Left ventricle myocardium superior (tissue), 1 donor: ENCODE measurements around the gene NGDN. TPM values are rescaled to one million over a fixed set of nuclear protein-coding genes. Genes with fewer than 3 reads are reported as not detected.

ENCODE experiments used
- ATAC-seq: fragments of 200-7000 bp; cut with Tn5 transposase; one replicate; pipeline ENCODE4 v1.9.1; 2020; ENCODE audit warnings: mild to moderate bottlenecking, moderate library complexity
- DNase-seq: peaks from one replicate; pipeline ENCODE4 v3.0.0-alpha.2; 2020
- intact Hi-C: fragments of 100-400 bp; cut with micrococcal nuclease; formaldehyde crosslinking; loops from one replicate; pipeline ENCODE4 v1.11.0; 2022
- total RNA-seq: library from RNA; stranded (reverse); fragmentation: NEBNext Ultra II Directional; extraction: Animal tissue kit (Norgen Biotek cat#: 25700); gene quantifications from one replicate; pipeline ENCODE4 v1.2.1, GENCODE V29; 2021
- donor health status: DM: no; HTN: yes; CAD: no; lungs with severe emphysema.

Gene NGDN
- total RNA-seq, 1 donor from 2014 or later: 18.6 TPM

DNA sequence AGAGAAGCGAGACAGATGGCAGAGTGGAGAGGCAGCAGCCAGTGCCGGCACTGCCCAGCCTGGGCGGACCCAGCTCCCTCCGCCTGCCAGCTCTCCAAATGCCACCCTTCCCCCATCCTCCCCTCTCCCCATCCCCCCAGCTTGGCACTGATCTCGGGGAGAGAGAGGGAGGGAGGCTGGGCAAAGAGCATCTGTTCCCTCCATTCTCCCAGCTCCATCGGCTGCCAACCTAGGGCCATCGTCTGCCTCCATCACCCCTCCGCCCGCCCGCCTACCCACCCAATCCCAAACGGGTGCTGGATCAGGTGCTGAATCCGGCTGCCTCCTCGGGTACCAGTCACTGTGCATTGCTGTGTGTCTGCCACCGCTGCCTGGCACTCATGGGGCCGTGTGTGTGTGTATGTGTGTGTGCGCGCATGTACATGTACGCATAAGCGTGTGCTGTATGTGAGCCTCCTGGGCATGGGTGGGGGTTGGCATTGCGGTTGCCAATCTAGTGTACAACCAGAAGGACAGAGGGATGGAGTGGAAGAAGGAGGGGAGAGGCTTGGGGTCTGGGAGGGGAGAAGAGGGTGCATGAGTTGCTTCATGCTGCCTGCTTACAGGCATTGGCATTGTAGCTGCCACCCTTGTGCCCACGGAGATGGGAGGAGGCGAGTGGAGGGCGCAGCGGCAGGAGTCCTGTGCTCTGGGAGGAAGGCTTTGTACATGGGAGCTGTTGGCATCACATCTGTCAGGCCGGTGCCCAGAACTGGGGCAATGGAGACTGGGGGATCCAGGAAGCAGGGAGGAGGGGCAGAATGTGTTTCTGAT, 43.7 kb downstream of the NGDN start:
- peak; percentile 19 for DNase-seq
- ATAC-seq: no peak
- intact Hi-C loops: no loop called here

DNA sequence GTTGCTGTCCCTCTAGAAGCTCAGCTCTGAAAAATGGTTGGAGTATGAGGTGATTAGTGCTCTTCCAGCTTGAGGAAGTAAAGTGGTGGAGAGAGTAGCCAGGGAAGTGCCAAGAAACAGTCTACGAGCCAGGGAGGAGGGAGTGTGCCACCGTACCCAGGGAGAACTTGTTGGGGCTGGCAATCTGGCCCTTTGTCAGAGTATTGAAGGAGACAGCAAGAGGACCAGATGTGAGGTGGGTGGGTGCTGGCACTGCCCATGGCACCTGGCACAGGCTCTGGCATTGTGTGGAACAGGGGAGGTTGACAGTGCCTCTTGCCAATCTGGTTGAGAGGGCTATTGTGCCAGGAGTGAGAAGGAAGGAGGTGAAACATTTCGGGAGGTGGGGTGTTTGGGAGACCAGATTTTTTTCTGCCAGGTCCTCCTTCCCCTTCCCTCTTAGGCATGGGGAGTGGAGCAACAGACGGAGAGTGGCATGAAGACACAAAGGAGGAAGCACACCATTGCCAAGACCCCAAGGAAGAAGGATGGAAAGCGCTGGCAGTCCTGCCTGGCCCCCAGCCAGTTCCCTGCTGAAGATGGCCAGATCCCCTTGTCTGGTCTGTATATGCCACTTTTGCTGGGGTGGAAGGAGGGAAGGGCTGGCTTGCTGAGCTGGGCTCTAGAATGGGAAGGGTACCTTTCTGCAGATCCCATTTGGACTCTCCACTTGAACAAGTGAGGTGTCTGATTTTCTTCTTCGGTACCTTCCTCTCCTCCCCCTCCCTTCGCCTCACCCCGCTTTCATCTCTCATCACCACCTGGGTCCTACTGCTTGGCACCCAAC, 44.5 kb downstream of the NGDN start:
- DNase-seq (peak; percentile 22), ATAC-seq (no peak)
- intact Hi-C loops: no loop called here

GRCh38 chr14:23514644-23514957, 45.1 kb downstream of the NGDN start:
- intact Hi-C loops: no loop called here
- DNase-seq: peak; percentile 38
- peak; percentile 87 for ATAC-seq

- DNase-seq (no peak), ATAC-seq (no peak)
- intact Hi-C loops: no loop called here
Observed at GRCh38 chr14:23517650-23518326, 48.3 kb downstream of the NGDN start.

- intact Hi-C loops: no loop called here
- ATAC-seq (no peak), DNase-seq (no peak)
Observed at GRCh38 chr14:23518709-23519108, 49.2 kb downstream of the NGDN start.

DNA sequence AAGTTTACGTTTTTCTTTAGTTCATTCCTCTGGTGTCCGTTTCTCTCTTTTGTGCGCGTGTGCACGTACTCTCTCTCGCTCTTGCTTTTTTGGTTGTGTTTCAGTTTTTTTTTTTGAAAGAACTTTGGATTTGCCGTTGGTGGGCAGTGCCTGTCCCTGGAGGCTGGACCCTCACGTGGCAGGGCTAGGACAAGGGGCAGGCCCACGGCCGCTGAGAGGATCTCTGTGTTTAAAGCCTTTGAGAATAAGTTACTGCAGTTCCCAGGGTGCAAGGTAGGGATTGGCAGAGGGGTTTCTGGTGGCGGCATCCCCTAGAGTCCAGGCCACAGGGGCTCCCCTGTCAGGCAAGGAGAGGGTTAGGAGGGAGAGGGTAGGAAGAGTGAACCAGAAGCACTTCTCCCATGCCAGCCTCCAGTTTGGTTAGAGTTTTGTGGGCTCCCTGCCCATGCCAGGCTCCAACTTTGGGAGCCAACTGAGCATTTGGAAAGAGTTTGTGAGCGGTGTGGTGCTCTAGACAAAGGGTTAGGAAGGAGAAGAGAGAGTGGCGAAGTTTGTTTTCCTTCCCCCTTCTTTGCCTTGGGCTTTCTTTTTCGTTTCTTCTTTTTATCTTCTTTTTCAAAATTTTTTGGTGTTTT, 51.5 kb downstream of the NGDN start:
- intact Hi-C loops: no loop called here
- no peak for DNase-seq

GRCh38 chr14:23521785-23522640, 52.5 kb downstream of the NGDN start:
- ATAC-seq: no peak
- no peak for DNase-seq
- intact Hi-C loops: no loop called here

More for the DNA sequence above, 51.5 kb downstream of the NGDN start:
- ATAC-seq: no peak

- intact Hi-C loops: no loop called here
- ATAC-seq (no peak), DNase-seq (no peak)
Observed at GRCh38 chr14:23522643-23523198, 53.2 kb downstream of the NGDN start.

GRCh38 chr14:23523229-23524016, 53.9 kb downstream of the NGDN start:
- no peak for ATAC-seq
- intact Hi-C loops: no loop called here

GRCh38 chr14:23524954-23525353, 55.5 kb downstream of the NGDN start:
- intact Hi-C loops: no loop called here
- DNase-seq: no peak
- ATAC-seq: no peak

More at GRCh38 chr14:23523229-23524016, 53.9 kb downstream of the NGDN start:
- no peak for DNase-seq

GRCh38 chr14:23525611-23526010, 56.1 kb downstream of the NGDN start:
- ATAC-seq: no peak
- intact Hi-C loops: no loop called here

More at GRCh38 chr14:23525611-23526010, 56.1 kb downstream of the NGDN start:
- no peak for DNase-seq

Other genes starting within 250 kb of the NGDN start
- gene RNF212B, start 231.8 kb upstream of the NGDN start, total RNA-seq: not detected
- gene HOMEZ, start 183.6 kb upstream of the NGDN start, total RNA-seq: 7.9 TPM
- gene PPP1R3E, start 166.8 kb upstream of the NGDN start, total RNA-seq: 11.6 TPM
- 38.3 TPM for gene BCL2L2, start 162.9 kb upstream of the NGDN start, total RNA-seq
- gene PABPN1, start 148.2 kb upstream of the NGDN start, total RNA-seq: 76.8 TPM
- 10.7 TPM for gene SLC22A17, start 116.8 kb upstream of the NGDN start, total RNA-seq
- gene EFS, start 104.5 kb upstream of the NGDN start, total RNA-seq: 3.3 TPM
- not detected for gene IL25, start 96.9 kb upstream of the NGDN start, total RNA-seq
- not detected for gene CMTM5, start 92.7 kb upstream of the NGDN start, total RNA-seq
- gene MYH6, start 61.4 kb upstream of the NGDN start, total RNA-seq: 4,258 TPM
- gene MYH7, start 34.0 kb upstream of the NGDN start, total RNA-seq: 12,717 TPM
- 1.0 TPM for gene ZFHX2, start 82.1 kb downstream of the NGDN start, total RNA-seq
- gene THTPA, start 86.6 kb downstream of the NGDN start, total RNA-seq: 20.2 TPM
- 15.5 TPM for gene AP1G2, start 98.1 kb downstream of the NGDN start, total RNA-seq
- 0.22 TPM for gene JPH4, start 109.1 kb downstream of the NGDN start, total RNA-seq
- not detected for gene DHRS2, start 166.7 kb downstream of the NGDN start, total RNA-seq